Measurements from ENCODE around the gene TSPO.

- TF ChIP-seq ARNT (IDR thresholded peaks at IDR 0.05), result no peak
- TF ChIP-seq FOXK2 (IDR thresholded peaks at IDR 0.05), result no peak
- TF ChIP-seq TARDBP (IDR thresholded peaks at IDR 0.05), result no peak
- no peak for TF ChIP-seq BHLHE40 (IDR thresholded peaks at IDR 0.05; ENCODE audit: borderline replicate concordance)
- TF ChIP-seq SP1 (IDR thresholded peaks at IDR 0.05), result no peak
- no peak for TF ChIP-seq FOXA1 (IDR thresholded peaks at IDR 0.05)
- no peak for TF ChIP-seq FOXM1 (IDR thresholded peaks at IDR 0.05; ENCODE audit: borderline replicate concordance)
- TF ChIP-seq, protein P1, sequence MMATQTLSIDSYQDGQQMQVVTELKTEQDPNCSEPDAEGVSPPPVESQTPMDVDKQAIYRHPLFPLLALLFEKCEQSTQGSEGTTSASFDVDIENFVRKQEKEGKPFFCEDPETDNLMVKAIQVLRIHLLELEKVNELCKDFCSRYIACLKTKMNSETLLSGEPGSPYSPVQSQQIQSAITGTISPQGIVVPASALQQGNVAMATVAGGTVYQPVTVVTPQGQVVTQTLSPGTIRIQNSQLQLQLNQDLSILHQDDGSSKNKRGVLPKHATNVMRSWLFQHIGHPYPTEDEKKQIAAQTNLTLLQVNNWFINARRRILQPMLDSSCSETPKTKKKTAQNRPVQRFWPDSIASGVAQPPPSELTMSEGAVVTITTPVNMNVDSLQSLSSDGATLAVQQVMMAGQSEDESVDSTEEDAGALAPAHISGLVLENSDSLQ (IDR thresholded peaks at IDR 0.05), result no peak
- TF ChIP-seq CTBP1 (IDR thresholded peaks at IDR 0.05; ENCODE audit: borderline replicate concordance), result no peak
These were observed 6.7 kb downstream of the TSPO start for GRCh38 chr22:43157874-43158546.
